Jurkat, Clone E6-1 (cell line): ENCODE data around the gene DYRK1A.

Experiments
- DNase-seq: peaks from one replicate; pipeline ENCODE4 v3.0.0-alpha.2; 2011; ENCODE audit warnings: low read depth, low spot score
- H3K4me3 ChIP-seq: 2 replicates; pipeline ENCODE4 v1.5.1; 2011; ENCODE audit warnings: mild to moderate bottlenecking, low read length, control low read depth, moderate library complexity

The DYRK1A gene

DNA sequence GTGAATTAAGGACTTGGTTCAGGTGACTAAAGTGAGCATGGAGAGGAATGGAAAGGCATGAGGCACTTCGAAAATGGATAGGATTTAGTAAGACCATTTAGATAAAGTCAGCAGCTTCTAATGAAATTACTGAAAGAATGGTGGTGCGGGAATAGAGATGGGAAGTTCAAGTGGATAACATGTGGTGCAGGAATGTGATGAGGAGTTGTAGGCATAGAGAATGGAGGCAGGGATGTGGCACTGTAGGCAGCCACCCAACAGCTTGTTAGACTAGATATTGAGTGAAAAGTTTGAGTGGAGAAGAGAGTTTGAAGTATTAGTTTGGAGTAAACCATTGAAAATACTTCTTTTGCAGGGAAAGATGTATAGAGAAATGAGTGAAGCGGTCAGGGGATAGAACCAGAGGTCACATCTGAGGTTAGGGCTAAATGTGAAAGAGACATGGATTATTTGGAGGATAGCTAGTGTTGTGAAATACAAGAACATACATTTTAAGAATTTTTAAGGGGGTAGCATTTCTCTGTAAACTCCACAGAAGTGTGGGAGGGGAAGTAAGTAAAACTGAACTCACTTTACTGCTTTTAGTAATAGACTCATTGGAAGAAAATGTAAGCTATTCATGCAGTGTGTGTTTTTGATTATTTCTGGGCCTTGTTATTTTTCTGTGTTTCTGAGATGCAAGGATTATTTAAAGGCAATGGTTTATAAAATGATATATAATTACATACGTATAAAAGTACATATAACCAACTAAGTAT lies 46.2 kb downstream of the DYRK1A start:
- DNase-seq = no peak
- no peak overlapping the region for H3K4me3 ChIP-seq

DNA sequence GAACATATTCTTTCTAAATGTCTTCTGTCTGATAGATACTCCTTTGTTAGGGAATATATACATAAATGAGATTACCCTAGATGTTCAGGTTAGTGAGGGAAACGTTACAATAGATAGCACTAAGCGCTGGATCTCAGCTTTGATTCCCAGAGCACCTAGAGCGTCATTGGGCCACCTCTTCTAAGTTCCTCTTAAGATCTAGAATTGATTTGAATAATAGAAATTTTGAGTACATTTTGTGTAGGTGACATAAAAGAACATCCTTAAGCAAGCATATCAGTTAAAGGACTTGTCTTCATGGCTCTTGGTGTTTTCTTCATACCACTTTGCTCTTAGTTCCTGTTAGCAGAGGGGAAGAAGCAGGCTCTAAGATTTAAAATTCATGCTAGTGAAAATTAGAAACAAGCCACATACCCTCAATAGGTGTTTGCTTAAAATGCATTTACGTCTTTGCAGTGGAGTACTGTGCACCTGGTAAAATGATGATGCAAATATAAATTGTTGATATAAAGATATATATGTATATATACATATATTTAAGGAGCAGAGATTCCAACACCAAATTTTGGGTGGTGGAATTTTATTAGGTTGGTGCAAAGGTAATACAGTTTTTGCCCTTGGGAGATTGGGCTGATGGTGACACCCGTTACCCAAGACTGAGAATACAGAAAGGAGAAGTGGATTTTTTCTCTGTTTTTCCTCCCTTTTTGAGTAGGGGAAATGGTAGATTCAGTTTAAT lies 47.1 kb downstream of the DYRK1A start:
- no peak overlapping the region for H3K4me3 ChIP-seq

DNA sequence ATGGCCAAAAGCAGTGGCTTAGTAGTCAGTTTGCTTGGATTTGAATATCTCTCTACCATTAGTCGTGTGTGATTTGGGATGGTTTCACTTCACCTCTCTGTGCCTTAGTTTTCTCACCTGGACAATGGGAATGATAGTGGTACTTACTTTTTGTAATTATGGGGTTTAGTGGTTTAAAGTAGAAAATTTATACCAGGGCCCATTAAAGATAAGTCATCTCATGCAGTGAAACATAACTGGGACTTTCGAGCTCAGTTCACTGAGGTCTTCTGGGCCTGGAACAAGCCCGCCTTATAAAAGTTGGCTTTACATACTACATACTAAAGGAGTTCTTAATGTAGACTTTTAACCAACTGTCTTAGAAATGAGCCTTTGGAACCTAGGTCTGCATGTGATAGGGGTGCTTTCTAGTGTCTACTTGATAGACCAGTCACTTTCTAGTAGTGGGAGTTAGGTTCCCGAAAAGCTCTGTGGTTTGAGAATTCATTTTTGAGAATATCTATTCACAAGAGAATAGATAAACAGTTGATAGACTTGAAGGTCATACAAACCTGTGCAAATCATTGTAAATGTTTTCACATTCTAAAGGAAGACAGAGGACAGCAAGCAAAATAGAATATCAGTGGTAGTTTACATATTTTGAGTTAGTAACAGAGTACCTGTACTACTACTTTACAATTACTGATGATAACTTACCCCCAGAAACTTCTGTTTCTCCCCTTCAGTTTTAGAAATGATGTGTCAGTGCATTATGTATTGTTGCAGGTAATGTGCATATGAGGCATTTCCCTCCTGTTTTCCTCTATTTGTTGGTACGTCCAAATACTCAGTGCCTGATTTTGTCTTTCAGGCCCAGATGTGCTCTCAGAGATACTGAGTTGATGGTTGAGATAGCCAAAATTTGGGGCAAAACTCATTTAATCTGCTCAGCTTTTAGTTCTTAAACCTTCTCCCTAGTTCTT lies 48.0 kb downstream of the DYRK1A start:
- no peak overlapping the region for H3K4me3 ChIP-seq
- DNase-seq = no peak

More for the DNA sequence above, 47.1 kb downstream of the DYRK1A start:
- no peak for DNase-seq

DNA sequence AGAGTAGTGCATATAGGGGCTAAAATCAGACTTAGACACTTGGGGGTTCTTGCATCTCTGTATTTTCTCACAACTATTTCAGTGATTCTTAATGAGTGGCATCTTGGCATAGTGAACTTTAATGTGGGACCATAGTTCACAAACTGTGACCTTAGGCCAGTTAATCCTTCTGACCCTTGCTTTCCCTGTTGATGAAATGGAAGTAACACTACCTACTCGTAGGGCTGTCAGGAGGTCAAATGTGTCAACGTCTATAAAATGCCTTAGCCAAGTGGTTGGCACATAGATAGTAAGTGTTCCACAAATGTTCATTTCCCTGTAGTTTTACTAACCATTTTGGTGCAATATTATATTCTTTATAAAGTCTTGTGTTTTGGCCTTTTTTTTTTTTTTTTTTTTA lies 49.4 kb downstream of the DYRK1A start:
- H3K4me3 ChIP-seq = no peak overlapping the region
- no peak for DNase-seq

DNA sequence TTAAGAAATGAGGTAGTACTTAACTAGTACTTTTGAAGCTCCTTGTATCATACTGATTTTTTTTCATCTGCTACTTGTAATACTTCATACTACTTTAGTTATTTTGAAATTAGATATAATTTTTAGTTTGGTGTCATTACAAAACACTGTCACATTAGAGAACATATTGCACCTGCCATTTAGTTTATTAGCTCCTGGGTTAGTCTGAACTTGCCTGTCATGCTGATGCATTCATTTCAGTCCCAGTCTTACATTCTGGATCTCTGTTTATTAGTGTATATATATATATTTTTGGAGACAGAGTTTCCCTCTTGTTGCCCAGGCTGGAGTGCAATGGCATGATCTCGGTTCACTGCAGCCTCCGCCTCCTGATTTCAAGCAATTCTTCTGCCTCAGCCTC lies 50.3 kb downstream of the DYRK1A start:
- no peak for DNase-seq
- no peak overlapping the region for H3K4me3 ChIP-seq

DNA sequence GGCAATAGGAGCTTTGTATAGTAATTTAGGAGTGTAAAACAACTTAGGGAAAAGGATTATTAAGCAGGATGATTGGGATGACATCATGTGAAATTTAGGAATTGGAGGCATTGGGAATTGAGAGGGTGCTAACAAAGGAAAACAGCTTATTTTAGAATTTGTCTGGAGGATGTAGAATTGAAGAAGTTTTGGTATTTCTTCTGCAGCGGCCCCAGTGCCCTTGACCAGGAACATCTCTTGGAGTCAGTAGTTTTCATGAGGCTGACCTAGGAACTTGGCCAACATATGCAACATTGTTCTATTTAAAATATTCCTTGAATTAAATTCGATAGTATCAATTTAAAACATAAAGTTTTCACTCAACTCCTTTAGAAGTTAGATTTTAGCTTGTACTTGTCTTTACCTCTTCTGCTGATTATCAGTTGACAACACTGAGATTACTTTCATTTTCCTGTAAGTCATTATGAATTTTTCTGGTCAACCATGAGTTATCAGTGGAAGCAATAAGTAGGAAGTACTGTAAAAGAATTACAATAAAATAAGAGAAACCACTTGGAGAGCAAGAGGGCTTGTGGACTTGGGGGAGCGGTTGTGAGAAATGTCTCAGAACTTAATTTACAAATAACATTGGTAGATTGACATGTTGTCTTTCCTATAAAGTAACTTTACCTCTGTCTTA lies 52.8 kb downstream of the DYRK1A start:
- H3K4me3 ChIP-seq = no peak overlapping the region
- DNase-seq = no peak

DNA sequence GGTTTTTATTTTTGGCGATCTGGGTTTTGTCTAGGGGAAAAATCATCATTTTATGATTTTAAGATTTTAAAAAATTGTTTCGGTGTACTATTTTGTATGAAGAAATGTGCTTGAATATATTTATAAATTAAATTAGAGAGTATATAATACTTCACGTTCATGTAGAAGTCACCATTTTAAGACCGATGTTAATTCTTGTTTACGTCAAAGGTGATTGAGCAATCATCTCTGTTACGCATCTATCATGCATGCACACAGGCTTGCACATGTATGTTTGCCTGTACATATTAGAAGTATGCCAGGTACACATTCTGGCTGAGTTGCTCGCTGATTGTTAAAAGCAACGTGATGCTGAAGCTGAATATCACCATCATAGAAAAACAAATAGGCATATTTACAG lies 54.7 kb downstream of the DYRK1A start:
- H3K4me3 ChIP-seq = no peak overlapping the region
- DNase-seq = no peak

DNA sequence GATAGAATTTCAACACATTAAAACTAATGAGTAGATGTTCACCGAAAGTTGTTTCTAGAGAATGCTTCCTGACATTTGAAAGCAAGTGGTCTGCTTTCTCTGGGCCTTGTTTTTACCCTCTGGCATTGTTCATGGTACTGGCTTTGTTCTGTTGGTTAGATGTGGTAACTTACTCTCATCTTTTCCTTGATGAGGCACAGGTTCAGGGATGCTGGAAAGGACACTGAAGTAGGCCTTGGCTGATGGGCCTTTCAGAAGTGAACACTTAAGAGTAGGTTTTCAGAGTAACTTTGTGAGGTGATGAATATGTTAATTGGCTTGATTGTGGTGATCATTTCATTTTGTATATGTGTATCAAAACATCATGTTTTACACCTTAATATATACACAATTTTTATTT lies 55.8 kb downstream of the DYRK1A start:
- no peak overlapping the region for H3K4me3 ChIP-seq
- no peak for DNase-seq

DNA sequence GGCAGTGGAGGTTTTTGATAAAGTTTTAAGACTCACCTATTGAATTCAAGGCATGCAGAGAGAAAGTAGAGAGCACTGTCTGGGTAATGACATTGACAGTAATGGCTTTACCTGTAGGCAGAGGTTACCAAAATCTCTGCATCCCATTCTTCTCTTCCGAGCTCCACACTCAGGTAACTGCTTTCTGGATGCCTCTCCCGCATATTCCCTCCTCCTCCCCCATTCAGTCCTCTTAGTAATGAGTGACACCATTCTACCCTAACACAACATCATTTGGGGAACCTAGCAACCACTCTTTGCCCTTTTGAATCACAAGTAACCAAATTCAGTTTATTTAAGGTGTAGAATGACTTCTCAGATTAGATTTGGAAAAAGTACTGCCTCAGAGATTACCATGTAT lies 56.5 kb downstream of the DYRK1A start:
- DNase-seq = no peak
- no peak overlapping the region for H3K4me3 ChIP-seq

DNA sequence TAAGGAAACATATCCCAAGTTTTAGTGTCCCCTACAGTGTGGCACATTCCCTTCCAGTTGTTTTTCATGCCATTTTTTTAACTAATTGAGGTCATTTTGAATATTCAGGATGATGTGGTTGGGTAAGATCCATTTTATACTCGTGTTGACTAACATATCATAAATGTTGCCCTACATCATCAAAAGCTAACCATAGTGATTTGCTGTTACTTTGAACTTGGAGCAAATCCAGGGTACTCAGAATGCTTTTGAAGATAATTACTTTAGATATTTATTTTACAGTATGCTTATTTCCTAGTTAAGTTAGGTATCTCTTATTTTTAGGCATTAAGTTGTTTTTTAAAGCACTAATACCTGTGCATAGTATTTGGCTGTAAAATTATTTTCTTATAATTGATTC lies 57.8 kb downstream of the DYRK1A start:
- DNase-seq = no peak

DNA sequence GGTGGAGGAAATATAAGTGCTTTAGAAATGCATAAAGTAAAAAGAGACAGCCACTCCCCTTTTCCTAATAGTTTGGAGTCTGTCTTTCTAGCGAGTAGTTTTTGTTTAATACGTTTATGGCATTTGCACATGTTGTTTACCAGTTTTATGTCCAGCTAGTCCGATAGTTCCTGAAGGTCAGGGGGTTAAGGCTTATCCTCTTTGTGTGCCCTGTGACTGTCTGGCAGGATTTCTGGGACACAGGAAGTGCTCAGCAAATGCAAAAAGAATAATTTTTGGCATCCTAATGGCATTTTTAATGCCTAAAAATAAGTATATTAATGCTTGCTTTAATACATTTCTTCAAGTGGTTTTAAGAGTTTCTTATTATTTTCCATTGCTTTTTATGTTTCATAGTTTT lies 58.4 kb downstream of the DYRK1A start:
- DNase-seq = no peak
- no peak overlapping the region for H3K4me3 ChIP-seq

More for the DNA sequence above, 57.8 kb downstream of the DYRK1A start:
- H3K4me3 ChIP-seq = no peak overlapping the region

DNA sequence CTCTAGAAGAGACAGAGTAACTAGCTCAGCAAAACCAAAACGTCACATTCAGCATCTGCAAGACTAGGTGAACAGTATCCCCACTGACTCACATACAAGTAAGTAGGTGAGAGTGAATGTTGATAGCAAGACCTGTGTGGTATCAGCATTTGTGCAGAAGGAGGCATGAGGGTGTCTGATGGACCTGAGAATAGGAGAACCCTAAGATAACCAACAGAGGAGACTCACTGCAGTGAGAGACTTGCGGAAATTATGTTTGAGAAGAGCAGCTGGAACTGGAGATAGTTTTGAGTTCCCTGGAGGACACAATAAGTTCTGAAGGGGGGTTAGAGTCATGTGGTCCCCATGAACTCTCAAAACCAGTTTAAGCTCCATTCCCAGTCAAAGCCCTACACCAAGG lies 59.1 kb downstream of the DYRK1A start:
- no peak overlapping the region for H3K4me3 ChIP-seq

DNA sequence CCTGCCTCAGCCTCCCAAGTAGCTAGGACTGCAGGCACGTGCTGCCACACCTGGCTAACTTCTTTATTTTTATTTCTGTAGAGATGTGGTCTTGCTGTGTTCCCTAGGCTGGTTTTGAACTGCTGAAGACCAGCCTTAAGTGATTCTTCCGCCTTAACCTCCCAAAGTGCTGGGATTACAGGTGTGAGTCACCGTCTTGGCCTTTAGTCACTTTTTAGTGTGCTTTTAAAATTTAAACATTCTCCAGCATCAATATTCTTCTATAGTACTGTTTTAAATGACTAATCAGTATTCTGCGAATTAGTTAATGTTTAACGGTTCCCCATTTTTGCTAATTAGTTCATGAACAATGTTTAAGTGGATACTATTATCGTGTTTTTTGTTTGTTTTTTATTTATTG lies 60.6 kb downstream of the DYRK1A start:
- no peak for DNase-seq
- H3K4me3 ChIP-seq = no peak overlapping the region

More for the DNA sequence above, 59.1 kb downstream of the DYRK1A start:
- no peak for DNase-seq

DNA sequence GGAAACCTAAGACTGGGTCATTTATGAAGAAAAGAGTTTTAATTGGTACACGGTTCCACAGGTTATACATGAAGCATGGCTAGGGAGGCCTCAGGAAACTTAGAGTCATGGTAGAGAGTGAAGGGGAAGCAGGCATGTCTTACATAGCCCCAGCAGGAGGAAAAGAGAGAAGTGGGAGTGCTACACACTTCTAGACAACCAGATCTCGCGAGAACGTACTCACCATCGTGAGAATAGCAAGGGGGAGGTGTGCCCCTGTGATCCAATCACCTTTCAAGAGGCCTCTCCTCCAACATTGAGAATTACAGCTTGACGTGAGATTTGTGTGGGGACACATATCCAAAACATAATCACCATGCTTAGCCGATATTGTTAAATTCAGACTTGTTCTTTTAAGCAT lies 62.8 kb downstream of the DYRK1A start:
- no peak for DNase-seq
- H3K4me3 ChIP-seq = no peak overlapping the region

DNA sequence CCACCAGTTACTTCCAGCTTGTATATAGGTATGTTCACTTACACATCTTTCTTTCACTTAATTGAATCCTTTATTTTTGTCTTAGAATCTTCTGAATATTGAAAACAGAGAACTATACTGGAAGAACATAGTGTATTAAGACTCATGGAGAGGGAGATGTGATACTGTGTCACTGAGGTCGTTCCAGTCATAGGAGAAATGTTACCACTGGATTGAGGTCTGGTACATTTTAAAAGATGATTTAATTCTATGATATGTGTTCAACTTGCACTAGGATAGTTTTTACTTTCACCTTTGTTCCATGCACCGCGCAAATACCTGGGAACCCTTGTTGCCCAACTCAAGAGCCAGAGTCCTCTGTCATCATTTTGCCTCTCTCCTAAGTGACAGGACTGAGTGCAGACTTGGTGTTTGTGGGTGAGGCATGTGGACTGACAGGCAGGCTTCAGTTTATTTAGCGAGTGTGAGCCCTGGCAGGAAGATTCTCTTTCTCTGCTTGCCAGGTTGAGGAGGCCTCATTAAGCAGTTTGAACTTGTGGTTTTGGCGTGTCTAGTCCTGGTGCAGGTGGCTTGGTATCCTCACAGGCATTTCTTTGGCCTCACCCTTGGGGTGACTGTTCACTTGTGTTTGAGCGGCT lies 63.7 kb downstream of the DYRK1A start:
- DNase-seq = peak; percentile 89
- peak overlapping the region; percentile 11; the same call in 1 of the 2 replicates for H3K4me3 ChIP-seq

DNA sequence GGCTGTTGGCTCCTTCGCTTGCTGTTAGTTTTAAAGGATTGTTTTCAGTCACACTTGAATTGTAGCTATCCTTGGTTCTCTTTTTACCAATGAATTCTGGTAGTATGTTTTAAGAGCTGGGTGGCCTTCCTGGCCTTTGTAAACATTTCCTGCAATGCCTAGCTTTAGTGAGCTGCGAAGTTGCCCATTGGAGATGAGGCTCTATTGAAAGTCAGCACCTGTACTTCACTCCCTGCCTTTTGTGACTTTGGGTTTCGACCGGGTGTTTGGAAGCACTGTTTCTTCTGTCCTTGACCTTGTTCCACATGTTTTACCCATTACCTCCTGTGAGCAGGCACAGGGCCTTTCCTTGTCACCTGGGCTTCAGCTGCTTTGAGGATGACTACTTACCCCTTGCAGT lies 64.7 kb downstream of the DYRK1A start:
- H3K4me3 ChIP-seq = no peak overlapping the region
- DNase-seq = no peak

DNA sequence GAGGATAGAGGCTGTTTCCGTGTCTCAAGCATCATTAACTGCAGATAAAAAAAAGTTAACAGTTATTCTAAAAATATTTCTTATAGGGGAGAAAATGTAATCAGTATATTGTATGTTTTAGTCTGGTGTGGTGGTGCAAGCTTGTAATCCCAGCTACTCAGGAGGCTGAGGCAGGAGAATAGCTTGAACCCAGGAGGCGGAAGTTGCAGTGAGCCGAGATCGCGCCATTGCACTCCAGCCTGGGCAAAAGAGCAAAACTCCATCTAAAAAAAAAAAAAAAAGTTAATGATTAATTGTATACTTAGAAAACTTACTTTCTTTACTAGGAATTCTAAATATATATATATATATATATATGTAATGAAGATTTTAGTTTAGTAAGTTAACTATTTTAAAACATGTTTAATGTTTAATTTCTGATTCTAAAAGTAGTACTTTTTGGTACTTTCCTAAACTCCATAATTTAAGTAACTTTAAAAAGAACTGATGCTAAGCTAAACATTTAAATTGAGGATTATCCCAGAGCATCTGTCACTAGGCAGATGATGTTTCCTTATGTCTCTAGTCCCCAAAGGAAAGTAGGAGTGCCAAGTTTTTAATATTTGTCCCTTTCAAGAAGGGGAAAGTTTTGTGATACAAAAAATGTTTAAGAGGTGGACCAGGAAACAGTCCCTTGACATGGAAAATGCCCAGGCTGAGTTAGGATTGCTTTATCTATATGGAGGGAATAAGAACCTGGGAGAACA lies 66.3 kb downstream of the DYRK1A start:
- no peak for DNase-seq
- no peak overlapping the region for H3K4me3 ChIP-seq

DNA sequence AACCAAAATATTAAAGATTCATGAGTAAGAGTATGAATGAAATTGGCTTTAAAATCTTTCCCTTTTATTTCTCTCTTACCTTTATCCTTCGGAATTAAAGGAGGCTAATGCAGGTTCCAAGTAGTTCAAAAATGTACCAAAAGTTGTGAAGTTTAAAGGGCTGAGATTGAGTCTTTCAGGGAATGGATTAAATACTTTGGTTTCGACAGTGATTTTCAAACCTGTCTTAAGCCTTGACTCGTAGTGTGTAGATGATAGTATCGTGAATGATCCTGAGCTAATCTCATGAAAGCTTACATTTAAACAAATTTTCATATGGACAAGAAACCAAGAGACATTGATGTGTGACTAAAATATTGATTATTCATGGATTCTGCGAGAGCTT lies 66.9 kb downstream of the DYRK1A start:
- no peak for DNase-seq
- H3K4me3 ChIP-seq = no peak overlapping the region
